ENCODE measurements around the gene PACS2.
"Not testable (repeated sequence)": the region's sequence is repeated elsewhere in the genome, so short reads cannot be mapped to it uniquely, and the experiment has no call there.

The PACS2 gene

DNA sequence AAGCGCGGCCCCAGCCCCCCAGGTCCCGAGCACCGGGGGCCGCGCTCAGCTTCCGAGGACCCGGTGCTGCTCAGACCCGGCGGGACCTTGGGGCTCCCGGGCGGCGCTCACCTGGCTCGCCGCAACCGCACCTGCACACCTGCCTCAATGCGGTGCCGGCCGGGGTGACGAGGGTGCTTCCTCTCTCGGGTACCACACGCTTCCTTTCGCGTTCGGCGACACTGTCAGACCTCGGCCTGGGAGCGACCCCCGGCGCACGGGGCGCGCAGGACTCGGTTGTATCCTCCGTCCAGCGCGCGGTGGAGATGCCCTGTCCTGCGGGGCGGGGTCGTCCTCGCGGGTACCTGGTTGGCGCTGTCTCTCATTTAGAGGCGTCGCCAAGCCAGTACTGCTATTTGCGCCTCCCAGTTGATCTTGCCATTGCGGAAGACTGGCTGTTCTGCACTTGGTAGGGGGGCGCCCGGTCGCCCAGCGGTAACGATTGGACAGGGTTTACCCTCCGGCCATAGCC is 718 bp downstream of the PACS2 start:
- peak; percentile 65 for DNase-seq

DNA sequence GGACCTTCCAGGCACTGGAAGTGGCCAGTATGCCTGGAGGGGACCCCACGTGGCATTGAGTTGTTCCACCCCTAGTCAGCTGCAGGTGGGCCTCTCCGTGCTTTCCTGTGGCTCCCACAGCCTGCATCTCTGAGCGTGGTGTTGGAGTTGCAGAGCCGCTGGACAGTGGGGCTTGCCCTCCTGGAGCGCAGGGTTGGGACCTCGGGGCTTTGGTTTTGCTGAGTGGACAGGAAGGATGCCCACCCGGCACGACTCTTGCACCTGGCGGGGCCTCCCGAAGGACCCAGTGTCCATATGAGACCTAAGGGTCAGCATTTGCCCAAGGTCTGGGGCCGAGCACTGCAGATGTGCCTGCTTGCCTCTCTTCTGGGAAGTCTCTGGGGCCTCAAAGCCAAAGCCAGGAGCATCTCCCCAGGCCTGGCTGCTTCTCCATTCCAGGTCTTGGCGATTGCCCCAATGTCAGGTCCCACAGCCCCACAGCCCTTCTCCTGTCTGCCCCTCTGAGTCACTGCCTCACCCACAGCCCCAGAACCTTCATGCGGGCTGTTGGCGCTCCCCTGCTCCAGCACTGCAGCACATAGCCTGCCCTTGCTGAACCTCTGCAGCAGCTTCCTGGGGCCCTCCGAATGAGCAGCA is 1.5 kb downstream of the PACS2 start:
- no peak for DNase-seq

DNA sequence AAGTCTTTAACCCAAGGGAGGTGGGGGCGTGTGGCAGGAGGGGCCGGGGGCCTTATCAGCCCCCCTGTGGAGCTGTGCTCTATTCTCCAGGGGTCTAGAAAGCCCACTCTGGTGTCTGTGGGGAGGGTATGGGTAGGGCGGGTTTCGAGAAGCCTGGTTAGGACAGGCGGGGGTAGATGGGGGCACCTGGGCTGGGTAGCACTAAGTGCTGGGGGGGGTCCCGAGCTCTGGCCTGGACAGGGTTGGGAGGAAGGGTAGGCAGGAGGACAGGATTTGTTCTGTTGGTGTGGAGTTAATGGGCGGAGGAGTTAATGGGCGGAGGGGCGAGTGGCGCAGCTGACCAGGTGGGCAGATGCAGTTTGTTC is 2.0 kb downstream of the PACS2 start:
- DNase-seq, result no peak

DNA sequence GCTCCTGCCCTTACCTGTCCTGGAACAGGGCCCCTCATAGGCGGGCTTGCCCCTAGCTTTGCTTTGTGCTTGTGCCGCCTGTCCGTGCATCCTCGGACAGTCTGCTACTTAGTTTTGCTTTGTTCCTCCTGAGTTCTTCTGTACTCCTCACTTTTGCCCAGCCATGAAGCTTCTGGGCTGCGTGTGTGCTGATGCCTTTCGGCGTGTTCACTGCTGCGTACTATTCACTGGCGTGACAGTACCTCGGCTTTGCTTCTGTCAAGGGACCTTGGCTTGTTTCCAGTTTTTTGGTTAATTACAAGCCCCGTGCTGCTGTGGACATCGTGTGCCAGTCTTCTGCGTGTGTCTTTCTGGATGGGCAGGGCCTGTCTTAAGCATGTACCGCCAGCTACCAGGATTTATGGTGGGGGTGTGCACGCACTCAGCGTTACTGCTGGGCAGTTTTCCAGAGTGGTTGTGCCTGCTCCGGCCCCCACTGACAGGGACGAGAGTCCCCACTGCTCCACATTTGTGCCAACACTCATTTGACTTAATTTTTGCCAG is 2.5 kb downstream of the PACS2 start:
- DNase-seq, result no peak

DNA sequence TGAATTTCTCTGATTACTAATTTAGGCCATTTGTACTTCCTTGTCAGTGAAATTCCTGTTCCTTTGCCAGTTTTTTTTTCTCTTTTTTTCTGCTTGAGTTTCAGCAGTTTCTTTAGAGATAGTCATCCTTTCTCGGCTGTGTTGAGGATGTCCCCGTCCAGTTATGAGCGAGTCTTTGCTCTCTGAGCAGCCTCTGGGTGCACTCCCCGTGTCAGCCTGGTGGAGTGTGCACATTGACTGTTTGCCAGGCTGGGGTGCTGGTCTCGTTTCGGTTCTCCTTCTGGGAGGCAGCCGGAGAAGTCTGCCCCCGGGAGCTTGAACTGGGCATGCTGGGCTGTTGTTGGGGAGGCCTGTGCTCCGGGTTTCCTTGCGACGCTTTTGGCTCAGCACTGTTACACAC is 3.0 kb downstream of the PACS2 start:
- DNase-seq, result no peak

DNA sequence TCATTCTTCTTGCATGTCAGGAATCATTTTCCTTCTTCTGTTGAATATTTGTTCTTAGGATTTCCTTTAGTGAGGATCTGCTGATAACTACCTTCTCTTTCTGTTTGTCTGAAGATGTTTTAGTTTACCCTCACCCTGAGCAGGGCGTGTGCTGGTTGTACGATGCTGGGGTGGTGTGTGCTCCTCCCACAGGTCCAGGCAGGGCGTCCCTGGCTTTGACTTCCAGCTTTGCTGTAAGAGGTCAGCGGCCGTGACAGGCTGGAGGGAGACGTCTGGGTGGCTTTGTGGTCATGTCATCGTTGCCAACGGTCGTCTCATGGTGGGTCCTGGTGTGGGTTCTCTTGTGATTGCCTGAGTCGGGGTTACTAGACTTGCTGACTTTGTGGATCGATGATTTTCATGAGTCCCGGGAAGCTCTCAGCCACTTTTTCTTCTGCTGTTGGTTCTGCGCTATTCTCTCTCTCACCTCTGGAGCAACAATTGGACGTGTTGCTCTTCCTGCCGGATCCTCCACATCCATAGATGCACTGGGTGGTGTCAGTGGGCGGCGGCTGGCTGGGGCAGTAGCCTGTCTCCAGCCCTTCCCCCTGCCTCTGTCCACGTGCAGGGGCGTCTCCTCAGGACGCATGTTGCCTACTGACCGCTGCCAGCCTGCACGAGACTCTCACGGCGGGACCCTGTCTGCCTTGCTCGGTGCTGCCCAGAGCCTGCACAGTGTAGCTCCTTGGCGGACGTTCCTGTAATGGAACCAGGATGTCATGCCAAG is 8.4 kb downstream of the PACS2 start:
- DNase-seq, result no peak

DNA sequence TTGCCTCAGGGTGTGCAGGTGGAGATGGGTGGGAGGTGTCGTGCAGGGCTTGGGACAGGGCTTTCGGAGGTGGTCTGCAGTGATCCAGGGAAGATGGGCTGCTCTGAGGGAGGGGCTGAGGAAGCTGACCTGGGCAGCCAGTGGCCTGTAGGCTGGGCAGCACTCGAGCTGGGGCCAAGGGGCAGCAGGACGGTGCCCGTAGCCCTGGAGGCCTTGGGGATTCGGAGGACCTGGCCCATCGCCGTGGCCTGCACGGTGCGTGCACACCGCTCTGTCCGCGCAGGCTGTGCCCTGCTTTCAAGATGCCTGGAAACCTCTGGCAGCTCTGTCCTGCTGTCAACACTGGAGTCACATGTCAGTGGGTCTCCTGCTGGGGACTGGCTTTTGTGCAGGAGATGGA is 9.1 kb downstream of the PACS2 start:
- DNase-seq, result no peak

DNA sequence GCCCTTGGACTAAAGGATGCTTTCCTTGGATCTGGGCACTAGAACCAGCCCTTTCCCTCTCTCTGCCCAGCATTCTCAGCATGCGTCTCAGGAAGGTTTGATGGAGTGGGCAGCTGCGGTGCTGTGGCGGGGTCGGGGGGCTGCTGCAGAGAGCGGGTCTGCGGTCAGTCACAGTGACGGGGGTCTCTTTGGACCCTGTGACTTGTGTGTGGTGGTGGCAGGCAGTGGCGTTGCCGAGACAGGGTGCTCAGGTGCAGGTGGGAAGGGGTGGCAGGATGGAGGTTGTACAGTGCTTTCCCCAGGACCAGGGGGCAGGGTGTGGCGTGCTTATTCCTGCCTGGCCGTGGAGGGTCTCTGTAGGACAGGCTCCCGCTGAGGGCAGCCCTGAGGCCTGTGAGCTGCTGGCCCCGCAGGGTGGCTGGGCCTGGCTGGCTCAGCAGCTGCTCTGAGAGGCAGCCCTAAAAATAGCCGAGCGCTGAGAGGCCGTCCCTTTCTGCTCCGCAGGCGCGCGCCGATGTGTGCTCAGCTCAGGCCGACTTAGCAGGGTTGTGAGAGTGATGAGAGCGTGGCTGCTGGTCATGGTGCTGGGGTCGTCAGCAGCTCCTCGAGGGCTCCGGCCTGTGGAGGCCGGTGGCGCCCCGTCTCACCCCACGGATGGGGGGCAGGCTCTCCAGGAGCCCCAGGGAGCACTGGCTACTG is 9.7 kb downstream of the PACS2 start:
- DNase-seq, result no peak

DNA sequence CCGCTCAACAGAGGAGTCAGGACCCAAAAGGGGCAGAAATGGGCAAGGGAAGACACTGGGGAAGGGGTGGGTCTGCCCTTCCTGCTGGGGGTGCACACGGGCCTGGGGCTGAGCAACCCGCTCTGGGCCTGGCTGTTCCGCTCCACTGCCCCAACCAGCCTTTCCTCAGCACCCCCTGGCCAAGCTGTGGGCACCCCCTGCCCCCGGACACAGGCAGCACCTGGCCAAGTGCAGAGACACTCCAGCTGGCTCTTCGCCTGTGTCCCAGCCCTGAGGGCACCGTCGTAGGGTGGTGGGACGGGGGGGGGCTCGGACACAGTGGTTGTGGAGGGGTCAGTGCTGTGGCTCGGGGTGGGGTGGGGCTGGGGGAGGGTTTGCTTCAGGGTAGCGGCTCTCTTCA is 10.3 kb downstream of the PACS2 start:
- DNase-seq, result no peak

DNA sequence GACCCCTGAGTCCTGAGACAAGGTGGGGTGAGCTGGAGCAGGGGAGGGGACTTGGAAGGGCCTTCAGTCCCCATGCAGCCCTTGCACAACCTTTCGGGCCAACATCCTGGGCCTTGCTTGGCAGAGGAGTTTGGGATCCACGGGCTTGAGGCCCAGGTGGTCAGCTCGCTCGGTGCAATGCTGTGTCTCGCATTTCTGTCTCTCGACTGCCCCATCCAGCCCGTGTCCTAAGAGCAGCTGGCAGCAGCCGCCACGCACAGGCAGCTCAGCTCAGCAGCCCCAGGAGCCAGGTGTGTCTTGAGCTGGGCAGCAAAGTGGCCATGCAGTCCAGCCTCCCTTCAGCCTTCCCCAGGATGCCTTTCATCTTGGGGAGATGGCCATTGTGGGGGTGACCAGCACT is 10.8 kb downstream of the PACS2 start:
- DNase-seq, result no peak

DNA sequence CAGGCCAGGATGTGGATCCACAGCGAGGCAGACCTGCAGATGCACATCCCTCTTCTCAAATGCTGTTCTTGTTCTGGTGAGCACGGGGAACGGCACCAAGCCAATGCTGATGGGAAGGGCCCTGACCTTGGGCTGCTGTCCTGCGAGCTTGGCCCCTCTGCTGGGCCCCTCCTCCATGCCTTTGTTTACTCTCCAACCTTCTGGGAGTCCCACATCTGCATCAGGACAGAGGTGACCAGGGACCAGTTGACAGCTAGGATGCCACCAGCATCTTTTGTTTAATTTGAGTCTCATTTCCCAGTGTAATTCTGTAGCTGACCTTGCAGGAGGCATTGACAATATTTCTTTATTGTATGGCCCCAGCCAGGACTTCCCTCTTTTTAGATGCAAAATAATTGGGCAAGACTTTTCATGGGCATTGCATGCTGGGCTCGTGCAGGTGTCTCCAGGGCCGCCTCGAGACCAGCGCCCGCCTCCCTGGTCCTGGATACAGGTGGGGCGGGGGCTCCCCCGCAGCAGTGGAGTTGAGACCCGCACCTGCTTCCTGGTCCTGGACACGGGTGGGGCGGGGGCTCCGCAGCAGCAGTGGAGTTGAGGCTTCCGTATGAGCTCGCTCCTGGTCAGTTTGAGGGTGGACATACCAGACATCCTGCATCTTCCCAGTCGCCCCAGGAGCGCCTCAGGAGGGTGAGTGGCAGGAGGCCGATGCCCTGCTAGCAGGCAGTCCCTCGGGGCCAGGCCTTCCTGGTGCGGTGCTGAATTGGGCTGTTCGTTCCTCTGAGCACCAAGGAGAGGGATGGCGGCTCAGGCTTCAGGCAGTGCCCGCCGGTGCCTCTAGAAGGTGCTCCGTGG is 11.4 kb downstream of the PACS2 start:
- no peak for DNase-seq

DNA sequence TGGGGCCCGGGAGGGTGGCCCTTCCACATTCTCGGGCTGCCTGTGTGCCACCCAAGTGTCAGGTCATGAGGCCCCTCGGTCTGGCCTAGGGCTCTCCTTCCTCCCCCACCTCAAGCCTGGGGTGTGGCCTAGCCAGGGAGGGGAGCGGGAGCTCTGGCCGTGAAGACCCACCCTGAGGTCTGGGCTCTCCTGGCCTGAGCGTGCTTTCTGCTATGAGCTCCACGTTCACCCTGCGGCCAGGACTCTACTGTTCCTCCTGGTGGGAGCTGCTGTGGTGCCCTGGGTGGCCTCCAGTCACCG is 12.0 kb downstream of the PACS2 start:
- DNase-seq, result no peak

DNA sequence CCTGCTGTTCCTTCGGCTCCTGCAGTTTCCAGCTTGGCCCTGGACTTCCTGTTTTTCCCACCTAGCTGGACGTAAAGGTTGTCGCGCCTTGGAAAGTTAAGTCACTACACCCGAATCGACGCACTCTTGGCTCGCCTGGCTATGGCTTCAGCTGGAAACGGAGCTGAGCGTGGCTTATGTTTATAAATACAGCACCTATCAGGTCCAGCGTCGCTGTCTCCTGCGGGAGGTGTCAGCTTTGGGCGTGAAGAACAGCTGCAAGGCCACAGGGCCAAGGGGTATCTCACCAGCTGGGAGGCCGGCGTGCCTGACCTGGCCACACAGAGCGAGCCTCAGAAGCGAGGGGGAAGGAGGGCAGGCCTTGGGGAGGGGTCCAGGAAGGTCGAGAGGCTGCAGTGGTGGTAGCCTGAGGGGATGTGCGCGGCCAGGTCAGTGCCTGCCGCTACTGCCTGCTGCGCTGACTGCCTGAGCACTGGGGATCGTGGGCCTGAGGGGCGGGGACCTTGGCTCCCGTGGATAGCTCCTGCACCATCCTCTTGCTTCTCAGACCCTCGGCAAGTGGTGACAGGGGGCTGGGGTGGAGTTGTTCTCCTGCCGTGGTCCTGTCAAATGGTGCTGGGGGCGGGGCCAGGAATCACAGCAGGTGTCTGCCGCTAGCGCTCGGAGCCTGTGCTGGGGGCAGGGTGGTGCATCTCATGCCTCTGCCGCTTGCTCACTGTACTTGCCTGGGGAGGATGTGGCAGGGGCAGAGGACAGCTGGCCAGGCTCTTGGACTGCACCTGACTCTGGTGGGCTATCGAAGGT is 12.5 kb downstream of the PACS2 start:
- no peak for DNase-seq

DNA sequence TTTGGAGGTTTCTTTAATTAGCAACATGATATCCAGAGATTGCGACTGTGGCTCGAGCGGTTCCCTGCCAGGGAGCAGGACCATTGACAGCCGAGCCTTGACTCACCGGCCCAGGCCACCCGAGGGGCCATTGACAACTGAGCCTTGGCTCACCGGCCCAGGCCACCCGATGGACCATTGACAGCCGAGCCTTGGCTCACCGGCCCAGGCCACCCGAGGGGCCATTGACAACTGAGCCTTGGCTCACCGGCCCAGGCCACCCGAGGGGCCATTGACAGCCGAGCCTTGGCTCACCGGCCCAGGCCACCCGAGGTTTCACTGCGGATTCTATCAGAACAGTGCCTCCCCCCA is 13.1 kb downstream of the PACS2 start:
- DNase-seq, result not testable (repeated sequence)

DNA sequence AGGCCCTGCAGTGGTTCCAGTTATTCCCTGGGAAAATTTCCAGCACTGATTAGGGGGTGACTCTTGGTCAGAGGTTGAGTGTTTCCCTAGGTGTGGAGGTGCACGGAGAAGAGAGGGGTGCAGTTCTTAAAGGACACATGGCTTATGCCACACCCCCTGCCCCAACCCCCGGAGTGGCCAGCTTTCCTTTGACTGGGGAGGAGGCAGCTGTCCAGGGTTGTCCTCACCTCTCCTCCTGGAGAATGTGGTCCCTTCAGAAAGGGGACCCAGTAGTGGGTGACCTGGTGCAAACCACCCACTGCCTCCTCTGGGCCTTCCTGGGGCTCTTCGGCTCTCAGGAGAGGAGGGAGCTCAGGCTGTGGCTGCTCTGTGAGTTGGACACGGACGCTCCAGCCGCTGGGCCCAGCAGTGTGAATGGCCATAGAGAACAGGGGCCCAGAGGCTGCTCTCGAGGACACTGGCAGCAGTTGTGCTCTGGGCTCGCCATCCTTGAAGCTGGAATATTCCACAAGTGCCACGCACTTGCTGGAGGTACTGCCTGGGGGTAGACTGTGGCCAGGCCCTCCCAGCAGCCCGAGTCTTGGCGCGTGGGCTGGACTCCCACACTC is 13.6 kb downstream of the PACS2 start:
- DNase-seq, result no peak

DNA sequence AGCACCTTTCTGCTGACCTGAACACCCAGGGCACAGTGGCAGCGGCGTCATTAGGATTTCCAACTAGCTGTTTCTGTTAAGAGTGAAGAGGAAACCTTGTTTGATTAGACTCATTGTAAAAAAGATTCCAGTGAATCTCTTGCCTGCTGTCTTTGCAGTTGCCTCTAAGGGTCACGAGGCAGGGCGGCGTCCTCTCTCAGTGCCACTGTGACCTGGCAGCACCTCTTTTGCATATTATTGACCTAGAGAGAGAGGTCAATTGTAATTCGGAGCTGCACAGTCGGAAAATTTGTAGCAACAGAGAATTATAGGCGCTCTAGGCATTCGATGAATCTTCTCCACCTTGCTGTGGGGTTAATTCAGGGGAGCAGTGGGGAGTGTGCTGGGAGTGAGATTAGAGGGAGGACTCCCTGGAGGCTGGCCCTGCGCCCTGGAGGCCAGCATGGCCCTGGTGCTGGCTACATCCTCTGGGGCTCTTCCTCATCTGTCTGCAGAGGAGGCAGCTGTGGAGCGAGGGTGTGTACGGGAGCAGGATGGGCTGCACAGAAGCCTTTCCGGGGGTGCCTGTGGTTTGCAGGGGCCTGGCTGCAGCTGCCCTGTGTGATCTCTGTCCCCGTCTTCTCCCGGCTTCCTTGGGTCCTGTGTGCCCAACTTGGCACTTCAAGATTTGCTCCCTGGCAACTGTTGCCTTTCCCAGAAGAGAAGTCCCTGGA is 14.3 kb downstream of the PACS2 start:
- DNase-seq, result no peak

DNA sequence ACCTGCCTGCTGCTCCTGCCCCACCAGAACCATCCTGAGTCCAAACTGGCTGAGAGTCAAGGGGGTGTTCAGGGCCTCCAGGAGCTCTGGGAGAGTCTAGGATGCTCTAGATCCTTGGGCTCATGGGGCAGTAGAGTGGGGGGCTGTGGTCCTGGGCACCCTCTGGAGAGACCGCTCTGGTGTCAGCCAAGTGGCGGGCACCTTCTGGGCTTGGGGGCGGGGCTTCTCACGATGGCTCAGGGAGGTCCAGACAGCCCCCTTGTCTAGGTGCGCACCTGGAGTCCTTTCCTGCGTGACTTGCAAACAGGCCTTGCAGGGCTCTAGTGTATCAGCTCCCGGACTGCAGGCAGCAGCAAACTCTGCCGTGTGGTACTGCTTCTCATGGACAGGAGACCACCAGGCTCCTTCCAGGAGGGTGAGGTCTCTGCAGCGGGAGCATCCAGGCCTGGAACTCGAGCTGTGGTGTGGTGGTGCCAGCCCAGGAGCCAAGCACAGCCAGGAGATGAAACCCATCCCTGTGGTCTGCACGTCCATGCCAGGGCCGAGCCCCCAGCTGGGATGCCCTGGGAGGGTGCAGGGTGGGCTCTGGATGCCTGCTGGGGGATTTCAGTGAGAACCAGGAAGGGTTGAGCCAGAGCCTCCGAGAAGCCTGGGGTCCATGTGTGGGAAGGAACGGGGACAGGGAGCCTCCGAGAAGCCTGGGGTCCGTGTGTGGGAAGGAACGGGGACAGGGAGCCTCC is 15.0 kb downstream of the PACS2 start:
- DNase-seq, result no peak

DNA sequence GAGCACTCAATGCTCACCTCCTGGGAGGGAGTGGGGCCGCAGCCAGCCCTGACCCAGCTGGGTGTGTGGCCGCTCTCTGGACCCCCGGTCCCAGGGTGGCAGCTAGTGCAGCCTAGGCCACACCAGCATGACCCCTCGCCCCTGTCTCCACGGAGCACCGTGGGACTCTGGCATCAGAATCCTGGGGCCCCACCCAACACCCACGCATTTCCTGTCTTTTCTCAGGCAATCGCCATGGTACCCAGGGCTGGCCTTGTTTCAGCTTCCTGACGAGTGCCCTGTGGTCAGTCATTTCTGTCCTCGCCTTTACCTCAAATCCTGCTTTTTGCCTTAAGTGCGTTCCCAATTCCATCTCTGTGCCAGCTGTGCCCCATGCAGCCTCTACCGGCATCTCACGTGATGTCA is 15.9 kb downstream of the PACS2 start:
- DNase-seq, result no peak

DNA sequence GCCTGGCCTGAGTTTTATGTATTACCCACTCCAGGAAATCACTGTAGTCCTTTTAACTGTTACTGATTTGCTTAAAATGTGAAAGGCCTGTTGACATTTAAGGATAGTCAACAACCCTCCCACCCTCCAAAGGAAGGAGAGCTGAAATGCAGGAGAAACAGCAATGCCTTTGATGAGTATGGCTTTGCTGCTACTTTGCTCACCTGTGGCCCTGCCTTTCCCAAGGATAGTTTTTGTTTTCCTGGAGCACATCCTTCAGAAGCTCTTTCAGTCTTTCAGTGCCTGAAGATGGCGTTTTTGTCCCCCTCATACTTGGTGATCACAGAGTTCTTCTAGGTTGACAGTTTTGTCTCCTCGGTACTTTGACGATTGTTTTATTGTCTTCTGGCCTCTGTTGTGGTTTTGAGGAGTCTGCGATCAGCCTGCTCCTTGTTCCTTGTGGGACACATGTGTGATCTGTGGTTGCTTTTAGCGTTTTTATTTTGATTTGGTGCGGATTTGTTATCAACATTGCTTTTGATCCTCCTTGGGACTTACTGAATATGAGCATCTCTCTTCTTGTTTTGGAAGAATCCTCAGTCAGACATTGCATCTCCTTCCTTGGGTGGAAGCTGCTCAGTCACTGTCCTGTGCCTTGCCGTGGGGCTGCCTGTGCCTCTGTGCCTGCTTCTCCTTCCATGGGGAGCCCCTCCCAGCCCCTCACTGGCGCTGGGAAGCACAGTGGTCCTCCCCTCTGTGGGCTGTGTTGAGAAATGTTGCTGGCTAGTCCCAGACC is 17.2 kb downstream of the PACS2 start:
- DNase-seq, result no peak

Measured in right kidney (tissue), 1 donor.